Activated CD8-positive, alpha-beta memory T cell treated with anti-CD3 and anti-CD28 coated beads for 24 hours (primary cell): ENCODE results near the gene FAM193B.

Experiments
- DNase-seq: peaks from one replicate; pipeline ENCODE4 v3.0.0-alpha.2; 2020

The FAM193B gene

DNA sequence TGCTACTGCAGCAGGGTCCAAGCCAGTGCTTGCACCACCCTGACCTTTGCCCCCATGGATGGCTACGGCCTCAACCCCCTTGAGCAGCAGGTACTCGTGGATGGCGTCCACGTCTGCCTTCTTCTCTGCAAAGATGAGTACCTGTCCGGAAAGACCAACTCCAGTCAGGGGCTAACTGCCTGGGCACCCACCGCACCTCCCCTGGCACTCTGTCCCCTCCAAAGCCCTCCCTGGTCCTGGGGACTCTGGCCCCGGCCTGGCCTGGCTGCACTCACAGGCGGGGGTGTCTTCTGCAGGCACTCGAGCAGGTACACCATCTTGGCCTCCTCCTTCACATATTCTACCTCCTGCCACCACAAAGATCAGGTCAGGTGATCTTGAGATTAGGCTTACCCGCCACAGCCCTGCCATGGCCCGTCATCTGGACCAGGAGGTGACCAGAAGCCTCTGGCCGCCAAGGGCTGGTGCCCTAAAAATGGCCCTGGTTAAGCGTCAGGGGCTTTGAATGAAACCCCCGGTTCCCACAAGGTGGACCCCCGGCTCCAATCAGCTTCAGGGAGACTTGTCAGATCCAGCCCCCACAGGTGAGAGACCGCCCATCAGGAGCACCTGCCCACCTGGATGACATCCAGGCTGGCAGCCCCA lies 41.5 kb downstream of the FAM193B start:
- DNase-seq, result no peak

DNA sequence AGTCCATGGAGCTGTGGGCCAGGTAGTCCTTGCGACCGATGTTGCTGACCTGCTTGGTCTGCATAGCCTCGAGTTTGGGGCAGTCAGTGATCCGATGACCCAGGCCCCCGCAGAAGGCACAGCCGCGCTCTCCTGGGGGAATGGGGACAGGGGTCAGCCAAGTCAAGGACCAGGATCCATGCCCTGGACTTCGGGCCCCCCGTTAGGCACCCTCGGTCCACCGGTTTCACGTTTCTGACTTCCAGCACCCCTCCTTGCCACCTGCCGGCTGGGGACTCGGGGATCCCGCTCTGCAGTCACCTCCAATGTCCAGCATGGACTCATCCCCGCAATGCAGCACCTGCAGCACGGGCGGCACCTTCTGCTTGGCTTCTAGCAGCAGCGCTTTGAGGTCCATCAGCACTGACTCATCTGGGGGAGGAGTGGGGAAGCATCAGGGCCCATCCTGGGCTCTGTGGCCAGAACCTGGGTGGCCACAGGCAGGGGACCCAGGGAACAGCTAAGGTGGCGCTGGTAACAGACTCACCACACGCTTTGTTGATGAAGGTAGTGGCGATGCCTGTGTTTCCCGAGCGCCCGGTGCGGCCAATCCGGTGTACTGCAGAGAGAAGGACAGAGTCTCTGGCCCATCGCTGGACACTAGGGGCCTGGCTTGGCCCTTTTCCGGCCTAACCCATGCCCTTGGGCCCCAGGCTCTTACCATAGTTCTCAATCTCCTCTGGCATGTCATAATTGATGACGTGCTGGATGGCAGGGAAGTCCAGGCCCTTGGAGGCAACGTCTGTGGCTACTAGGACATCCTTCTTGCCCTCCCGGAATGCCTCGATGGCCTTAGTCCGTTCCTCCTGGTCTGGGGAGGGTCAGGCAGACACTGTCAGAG lies 42.3 kb downstream of the FAM193B start:
- DNase-seq, result no peak

DNA sequence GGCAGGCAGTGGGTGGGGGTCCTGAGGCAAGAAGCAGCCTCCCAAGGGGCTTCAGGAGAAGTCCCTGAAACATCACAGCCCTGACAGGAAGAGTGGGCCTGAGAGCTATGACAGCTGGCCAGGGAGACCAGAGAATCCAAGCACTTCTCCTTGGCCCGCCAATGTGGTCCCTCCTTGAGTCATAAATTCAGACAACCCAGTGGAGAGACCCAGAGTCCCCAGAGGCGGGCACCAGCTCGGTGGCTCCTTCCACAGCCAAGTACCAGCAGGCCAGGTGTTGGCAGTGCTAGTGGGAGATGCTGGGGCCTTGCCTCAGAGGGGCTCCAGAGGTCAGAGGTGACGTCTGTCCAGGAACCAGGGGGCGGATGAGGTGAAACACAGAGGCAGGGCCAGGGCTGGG lies 43.2 kb downstream of the FAM193B start:
- no peak for DNase-seq

DNA sequence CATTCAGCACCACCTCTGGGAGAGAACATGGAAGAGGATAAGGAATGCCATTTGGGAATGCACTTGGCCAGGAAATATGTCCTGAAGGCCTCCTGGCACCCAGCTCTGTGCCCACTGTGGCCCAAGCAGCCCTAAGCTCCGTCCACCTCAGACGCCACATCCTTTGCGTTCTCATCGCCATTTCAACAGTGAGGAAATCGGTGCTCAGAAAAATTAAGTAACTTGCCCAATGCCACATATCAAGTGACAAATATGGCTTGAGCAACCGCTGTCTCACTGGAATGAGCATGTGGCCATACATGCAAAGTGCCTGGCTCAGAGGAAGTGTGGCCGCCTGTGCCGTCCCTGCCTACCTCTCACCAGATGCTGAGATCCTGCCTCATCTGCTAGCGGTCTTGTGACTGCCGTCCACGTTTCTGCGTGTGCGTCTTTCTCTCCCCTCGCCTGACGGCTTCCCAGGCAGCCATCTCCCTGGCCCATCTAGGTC lies 43.8 kb downstream of the FAM193B start:
- DNase-seq, result no peak

DNA sequence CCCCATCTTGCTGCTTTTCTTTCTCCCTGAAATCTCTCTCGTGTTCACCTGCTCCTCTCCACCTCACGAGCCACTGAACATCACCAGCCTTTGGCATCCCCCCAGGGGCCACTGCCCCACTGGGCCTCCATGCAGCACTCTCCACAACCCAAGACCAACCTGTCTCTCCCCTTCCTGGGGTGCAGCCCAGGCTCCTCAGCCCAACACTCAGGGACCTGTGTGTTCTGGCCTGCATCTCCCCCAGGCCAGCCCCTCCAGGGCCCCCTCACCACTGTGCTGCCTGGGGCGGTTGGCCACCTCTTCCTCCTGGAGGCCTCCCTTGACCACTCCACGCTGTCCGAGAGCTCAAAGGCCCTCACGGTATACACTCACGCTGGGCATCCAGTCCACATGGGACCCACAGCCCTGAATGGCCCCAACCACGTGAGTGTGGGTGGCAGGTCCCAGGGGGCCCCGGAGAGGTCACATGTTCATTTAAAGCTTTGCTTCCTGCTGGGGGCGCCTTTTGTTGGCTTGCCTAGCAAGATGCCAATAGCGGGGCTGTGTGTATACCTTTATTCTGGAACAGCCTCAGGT lies 44.3 kb downstream of the FAM193B start:
- DNase-seq, result no peak

DNA sequence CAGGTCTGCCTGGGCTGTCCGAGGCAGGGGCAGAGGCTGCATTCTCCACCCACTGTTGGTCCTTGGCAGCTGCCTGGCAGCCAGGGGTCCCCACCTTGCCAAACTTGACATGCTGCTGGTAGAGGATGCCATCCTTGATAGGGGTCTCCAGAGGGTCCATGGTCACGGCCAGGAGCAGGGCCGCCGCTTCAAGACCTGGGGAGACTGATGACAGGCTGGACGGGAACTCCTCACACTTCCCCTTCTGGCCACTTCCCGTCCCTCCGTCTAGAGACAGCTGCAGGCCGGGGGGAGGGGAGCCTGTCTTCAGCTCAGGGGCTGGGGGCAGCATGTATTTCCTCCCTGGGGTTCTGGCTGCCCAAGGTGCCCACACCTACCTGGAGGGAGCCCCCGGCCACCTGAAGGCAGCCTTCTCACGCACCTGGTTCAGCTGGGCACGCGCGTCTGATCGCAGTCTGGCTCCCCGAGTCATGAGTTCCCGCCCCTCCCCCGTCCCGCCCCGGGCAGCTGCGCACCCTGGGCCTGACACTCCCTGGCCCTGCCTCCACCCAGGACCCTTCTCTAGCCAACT lies 44.9 kb downstream of the FAM193B start, which contains the start of gene DOK3:
TSS of gene DOK3 (minus strand) at position 446 of the 571 bp plus-strand sequence. CDS start at position 160, 286 bp downstream.
- DNase-seq, result no peak

DNA sequence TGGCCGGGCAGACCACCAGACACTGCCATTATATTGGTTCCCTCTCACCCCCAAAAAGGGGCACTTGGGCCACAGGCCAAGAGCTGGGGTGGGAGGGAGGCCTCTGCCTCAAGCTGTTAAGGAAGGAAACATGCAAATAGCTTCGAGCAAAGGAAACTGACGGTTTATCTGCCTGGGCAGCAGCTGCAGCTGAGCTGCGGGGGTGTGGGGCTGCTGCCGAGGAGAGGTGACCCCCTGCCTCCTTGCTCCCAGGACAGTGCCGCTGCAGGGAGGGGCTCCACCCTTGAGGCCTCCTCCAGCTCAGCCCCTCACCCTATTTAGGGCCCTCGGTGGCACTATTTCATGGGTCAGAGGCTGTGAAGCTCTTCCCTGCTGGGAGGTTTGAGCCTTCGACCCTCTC lies 45.5 kb downstream of the FAM193B start:
- DNase-seq, result no peak

DNA sequence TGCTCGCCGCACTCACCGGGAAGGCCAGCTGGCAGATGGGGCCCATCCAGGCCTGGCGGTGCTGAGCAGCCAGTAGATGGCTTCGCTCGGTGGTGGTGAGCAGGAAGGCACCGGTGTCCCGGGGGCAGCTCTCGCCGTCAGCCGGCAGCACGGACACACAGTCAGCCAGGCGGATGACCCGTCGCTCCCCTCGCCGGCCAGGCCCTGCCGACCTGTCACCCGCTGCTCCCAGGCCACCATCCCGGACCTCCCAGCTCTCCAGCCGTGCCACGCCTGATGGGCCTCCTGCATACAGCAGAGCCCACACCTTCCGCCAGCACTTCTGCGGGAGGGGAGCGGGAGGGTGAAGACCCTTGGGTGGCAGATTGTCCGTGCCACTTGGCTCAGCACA lies 46.1 kb downstream of the FAM193B start:
- no peak for DNase-seq

DNA sequence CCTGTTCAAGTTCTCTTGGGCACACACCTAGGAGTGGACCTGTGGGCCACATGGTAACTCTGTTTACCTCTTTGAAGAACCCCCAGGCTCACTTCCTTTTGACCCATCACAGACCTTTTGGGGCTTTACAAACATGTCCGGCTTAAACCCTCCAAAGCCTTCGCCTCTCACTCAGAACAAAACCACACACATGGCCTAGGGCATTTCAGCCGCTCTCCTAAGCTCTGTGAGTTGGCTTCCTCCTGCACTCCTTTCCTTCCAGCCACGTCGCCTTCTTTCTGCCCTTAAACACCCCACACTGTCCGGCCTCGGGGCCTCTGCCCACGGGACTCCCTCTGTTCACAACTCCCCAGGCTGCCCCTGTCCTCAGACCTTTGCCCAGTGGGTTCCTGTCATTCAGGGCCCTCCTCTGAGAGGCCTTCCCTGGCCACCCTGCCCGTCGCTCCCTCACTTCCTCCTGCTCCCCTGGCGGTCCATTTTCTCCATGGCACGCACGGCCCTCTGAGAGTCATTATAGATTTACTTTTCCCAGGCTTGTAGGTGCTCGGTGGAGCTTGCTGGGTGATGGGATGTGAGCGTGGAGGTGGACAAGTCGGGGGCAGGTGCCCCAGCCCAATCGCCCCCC lies 46.7 kb downstream of the FAM193B start:
- DNase-seq, result no peak

DNA sequence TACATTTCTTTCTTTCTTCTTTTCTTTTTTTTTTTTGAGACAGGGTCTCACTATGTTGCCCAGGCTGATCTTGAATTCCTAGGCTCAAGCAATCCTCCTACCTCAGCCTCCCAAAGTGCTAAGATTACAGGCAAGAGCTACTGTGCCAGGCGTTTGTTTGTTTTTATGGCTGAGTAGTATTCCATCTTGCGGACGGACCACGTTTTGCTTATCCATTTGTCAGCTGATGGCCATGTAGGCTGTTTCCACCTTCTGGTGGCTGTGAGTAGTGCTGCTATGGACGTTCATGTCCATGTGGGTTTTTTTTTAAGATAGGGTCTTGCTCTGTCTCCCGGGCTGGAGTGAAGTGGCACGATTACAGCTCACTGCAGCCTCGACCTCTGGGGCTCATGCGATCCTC lies 47.2 kb downstream of the FAM193B start:
- DNase-seq, result no peak

DNA sequence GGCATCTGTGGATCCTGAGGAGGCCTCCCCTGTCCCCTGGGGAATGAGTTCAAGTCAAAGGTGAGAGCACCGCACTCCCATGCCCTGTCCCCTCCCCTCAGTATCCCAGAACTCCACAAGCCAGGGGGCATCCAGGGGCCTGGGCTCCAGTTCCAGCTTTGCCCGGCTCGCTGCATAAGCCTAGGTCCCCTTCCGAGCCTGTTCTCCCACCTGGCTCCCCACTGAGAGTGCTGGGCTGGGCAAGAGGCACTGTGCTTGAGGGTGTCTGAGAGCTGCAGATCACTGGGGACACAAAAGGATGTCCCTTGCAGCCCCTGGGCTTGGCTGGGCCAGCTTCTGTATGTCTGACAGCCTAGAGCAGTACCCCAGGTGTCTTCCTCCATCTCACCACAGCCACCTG lies 49.3 kb downstream of the FAM193B start:
- no peak for DNase-seq

DNA sequence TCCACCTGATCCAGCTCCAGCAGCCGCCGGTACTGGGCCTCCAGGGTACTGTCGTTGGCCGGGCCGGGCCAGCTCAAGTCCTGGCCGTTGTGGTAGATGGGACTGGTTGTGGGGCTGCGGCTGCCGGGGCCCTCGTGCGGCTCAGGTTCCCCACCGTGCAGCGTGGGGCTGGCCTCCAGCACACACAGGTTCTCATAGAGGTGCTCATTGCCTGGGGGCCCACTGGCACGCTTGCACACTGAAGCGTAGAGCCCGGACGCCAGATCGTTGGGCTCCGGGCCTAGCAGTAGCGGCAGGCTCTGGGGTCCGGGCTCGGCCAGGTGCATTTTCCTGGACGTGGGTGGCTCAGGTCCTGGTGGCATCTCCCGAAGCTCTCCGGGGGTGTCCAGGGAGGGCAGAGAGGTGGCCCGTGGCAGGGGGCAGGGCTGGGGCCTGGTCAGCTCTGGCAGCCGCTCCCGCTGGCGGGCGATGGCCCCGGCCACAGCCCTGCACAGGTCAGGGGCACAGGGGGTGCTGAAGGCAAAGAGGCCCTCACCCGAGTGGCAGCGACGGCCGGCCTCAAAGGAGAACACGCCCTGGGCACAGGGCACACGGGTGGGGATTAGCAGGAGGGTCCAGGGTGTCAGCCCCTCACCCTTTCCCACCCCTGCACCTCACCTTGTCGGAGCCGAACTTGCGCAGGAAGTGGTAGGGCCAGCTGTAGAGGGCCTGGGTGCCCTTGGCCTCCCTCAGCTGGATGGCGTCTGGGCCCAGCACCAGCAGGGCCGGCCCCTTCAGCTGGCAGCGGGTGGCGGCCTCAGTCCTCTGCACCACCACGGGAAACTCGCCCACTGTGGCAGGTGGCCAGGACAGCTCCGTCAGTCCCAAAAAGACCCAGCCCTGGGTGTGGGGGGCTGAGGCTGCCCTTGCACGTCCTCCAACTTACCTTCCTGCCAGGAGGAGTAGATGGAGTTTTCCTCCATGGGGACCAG lies 50.0 kb downstream of the FAM193B start:
- no peak for DNase-seq

DNA sequence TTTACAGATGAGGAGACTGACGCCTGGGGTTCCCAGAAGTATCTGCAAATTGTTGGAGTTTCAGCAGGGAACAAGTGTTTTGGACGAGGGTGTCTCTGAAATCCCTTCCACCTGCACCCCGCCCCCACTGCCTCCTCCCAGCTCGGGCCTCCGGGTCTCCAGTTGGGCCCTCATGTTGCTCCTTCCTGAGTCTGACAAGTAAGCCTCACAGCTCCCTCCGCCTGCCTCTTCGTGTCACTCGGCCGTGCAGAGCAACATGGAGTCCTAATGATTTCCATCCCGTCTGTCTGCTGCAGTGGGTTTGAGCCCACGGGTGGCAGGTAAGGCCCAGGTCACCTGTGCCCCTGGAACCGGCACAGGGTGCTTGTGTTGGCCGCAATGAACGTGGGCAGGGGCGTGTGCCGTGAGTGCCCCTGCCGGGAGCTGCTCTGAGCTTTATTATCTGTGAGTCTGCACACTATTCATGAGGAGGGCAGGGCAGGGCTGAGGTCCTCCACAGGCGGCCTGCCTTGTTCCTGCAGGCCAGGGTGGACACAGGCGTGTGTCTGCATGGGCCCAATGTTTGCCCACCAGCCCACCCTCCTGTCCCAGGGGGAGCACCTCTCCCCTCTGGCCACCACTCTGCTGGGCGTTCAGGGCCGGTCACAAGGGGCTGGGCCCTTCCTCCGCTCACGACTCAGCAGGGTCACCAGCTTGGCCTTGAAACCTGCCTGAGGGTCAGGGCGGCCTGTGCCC lies 50.8 kb downstream of the FAM193B start:
- no peak for DNase-seq

DNA sequence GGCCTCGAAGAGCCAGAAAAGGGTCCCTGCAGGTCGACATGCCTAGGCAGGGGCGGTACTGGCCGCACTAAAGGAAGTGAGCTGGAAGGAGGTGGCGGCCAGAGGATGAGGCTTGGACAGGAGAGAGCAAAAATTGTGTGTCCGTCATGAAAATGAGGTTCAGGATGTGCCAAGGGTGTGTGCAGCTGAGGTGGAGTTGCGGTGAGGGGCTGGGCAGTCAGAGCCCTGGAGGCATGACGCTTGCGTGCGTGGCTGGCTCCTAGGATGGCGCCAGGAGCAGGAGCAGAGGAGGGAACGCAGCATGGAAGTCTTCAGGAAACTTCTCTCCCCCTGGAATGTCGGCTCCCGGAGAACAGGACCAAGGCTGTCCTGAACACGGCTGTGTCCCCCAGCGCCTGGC lies 51.5 kb downstream of the FAM193B start:
- DNase-seq, result no peak

DNA sequence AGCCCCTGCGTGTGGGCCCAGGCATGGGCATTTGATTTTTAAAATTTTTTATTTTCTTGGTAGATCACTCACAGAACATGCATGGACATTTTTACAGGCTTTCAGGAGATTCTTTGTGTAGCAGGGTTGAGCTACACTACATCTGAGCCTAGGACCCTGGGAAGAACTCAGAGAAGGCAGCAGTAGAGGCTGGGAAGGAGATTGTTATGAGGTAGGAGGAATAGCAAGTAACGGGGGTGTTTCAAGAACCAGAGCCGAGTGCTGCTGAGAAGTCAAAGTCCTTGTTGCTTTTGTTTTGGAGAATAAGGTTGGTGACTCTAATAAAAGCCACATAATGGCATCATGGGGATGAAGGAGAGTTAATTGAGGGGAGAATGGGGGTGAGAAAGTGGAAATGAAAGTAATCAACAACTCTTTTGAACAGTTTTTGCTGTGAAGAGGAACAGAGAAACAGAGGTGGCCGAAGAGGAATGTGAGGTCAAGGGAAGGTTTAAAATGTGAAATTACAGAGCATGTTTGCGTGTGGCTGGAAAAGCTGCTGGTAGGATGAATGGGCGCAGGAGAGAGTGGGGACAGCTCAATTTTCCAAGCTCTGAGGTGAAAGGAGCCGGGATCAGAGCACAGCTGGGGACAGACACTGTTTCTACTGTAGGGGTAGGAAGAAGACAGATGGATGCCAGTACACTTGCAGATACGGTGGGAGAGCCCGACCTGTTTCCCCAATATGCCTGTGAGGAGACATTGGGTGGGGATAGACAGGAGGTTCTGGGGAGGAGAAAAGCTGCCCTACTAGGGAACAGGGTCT lies 52.3 kb downstream of the FAM193B start:
- DNase-seq, result no peak

DNA sequence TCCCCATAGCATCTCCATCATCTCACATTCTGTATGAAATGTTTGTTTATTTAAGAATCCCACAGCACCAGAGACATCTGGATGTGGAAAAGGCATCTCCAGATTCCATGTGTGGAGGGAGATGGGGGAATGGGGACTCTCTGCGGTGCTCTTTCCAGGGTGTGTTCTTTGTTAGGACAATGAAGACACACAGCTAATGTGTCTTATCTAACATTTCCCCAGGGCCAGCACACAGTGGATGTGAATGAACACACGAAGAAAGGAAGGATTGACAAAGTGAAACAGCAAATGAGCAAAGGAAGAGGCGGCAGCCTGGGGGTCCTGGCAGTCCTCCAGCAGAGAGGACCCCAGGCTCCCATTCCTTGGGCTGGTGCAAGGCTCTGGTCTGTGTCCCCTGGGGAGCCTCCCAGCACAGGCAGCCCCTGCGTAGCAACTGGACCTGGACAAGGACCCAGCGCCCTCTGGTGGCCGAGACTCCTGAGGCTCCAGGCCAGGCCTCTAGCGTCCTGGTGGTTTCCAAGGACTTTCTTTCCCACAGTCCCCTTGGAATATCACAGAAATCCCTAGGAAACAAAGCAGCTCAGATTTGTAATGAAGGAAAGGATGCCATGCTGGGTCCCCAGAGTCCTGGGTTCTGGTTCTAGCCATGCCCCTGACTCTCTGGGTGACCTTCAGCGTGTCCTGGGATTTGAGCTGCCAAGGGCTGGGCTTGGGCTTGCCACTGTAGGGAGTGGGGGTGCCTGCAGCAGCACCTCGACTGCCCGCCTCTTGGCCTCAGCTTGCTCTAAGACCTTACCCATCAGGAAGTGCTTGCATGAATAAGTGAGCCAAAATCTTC lies 53.5 kb downstream of the FAM193B start:
- peak; percentile 96 for DNase-seq

DNA sequence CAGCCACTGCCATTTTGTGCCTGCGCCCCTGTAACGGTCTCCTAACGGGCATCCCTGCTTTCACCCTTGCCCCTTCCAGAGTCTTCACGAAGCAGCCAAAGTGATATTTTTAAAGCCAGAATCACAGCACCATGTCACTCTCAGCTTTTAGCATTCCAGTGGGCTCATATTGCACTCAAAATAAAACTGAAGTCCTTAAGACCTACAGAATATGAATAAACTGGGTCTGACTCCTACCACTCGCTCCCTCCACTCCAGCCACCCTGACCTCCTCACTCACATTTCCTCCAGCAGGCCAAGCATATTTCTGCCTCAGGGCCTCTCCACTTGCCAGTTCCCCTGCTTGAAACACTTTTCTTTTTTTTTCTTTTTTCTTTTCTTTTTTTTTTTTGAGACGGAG lies 54.5 kb downstream of the FAM193B start:
- no peak for DNase-seq

DNA sequence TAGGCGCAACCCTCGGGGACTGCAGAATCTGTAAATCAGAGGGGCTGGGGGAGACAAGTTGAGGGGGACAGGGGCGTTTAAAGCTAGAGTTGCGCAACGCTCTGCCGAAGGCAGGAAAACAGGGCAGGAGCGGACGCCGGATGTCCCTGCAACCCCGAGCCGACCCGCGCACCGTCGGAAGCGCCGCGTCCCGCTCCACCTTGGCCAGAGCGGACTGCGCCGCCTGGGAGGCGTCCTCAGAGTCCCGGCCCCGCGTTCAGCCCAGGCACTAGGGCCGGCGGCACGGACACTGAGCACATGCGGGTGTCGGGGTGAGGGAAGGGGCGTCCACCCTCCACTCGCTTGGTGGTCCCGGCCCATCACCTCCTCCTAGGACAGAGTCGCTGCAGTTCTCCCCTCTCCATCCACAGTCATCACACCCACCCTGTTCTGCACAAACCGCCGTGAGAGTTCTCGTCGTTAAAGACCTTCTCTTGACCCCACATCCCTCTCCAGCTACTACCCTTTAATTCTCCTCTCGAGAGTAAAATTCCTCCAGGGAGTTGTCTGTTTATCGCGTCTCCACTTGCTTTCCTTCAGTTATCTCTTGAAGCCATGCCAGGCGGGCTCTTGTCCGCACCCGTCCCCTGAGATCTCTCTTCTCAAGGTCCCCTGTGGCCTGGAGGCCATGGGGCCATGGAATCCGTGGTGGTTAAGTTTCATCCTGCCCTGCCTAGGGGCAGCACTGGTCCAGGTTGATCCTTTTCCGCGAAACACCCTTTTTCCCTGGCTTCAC lies 56.2 kb downstream of the FAM193B start:
- DNase-seq, result peak; percentile 65
